Ovary (tissue), 3 donors: ENCODE data around the gene PSMA6.

Source experiments
- CTCF ChIP-seq, 3 donors: fragments of 450-650 bp in 2 of 3; fragments of 200-600 bp in 1 of 3; IDR thresholded peaks; one replicate each; pipeline versions ENCODE4 v1.5.1 to v1.8.0; 2016 to 2022; ENCODE audit warnings: antibody characterized with exemption in 3 of 3, mild to moderate bottlenecking in 1 of 3
- EP300 ChIP-seq: sonication (generic); formaldehyde crosslinking; IDR thresholded peaks from one replicate; pipeline ENCODE4 v1.6.1; 2017; ENCODE audit warnings: antibody characterized with exemption
- donor health status: DM: no; HTN: no; CAD: no.

GRCh38 chr14:35366521-35366976, 74.4 kb downstream of the PSMA6 start:
- no peak for TF ChIP-seq CTCF (IDR thresholded peaks at IDR 0.05)
- TF ChIP-seq EP300, result no peak
